A673 (cell line): ENCODE data around the gene NDUFC1.
"Not testable (repeated sequence)": the region's sequence is repeated elsewhere in the genome, so short reads cannot be mapped to it uniquely, and the experiment has no call there.

Experiments used
- CTCF ChIP-seq: fragments of 300-800, 200-600 bp; sonication (generic); conservative IDR thresholded peaks from 2 replicates; pipeline ENCODE4 v1.5.1; 2017; ENCODE audit warnings: low read depth, mild to moderate bottlenecking, antibody characterized with exemption, low read length, moderate library complexity, mixed read lengths
- EZH2 ChIP-seq: fragments of 200-600 bp; sonication (generic); IDR thresholded peaks from 2 replicates; pipeline ENCODE4 v1.6.1; 2017; ENCODE audit warnings: borderline replicate concordance, low read depth, mild to moderate bottlenecking, mixed read lengths, antibody characterized with exemption, low read length; ENCODE audit not compliant: poor library complexity, severe bottlenecking

DNA sequence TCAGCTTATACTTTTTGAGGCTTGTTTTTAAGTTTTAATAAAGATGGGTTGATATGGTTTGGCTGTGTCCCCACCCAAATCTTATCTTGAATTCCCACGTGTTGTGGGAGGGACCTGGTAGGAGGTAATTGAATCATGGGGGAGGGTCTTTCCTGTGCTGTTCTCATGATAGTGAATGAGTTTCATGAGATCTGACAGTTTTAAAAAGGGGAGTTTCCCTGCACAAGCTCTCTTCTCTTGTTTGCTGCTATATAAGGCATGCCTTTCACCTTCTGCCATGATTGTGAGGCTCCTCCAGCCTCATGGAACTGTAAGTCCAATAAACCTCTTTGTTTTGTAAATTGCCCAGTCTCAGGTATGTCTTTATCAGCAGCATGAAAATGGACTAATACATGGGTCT lies 19.8 kb upstream of the NDUFC1 start:
- TF ChIP-seq CTCF, EZH2: not testable (repeated sequence)
